ENCODE data around the gene TAF3. TPM values are rescaled to one million over a fixed set of nuclear protein-coding genes. Genes with fewer than 3 reads are reported as not detected.

Gene TAF3
- polyA plus RNA-seq, 3 donors = 1.6 to 3.9 (median 3.4) TPM

GRCh38 chr10:8066124-8066523, 247.8 kb downstream of the TAF3 start:
- no peaks in the 10 kb centered on the region for H4K20me1 ChIP-seq (ENCODE audit: insufficient read depth, low read length)
- H3K4me1 Mint-ChIP-seq = no peaks in the 10 kb centered on the region
- H3K4me3 Mint-ChIP-seq = peak overlapping the region in 1 of 2 donors; percentile 3
- no peak overlapping the region for H3K27ac ChIP-seq (ENCODE audit: low read depth in 1 of 2, low read length in 2 of 2)
- peaks cover 0 to 8% (median 0%) of the 10 kb centered on the region in 7 donors for H3K9me3 Mint-ChIP-seq
- DNase-seq = no peak
- TF ChIP-seq, protein P1, sequence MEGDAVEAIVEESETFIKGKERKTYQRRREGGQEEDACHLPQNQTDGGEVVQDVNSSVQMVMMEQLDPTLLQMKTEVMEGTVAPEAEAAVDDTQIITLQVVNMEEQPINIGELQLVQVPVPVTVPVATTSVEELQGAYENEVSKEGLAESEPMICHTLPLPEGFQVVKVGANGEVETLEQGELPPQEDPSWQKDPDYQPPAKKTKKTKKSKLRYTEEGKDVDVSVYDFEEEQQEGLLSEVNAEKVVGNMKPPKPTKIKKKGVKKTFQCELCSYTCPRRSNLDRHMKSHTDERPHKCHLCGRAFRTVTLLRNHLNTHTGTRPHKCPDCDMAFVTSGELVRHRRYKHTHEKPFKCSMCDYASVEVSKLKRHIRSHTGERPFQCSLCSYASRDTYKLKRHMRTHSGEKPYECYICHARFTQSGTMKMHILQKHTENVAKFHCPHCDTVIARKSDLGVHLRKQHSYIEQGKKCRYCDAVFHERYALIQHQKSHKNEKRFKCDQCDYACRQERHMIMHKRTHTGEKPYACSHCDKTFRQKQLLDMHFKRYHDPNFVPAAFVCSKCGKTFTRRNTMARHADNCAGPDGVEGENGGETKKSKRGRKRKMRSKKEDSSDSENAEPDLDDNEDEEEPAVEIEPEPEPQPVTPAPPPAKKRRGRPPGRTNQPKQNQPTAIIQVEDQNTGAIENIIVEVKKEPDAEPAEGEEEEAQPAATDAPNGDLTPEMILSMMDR (IDR thresholded peaks at IDR 0.05) = no peak
- H3K36me3 ChIP-seq (replicated peaks in 1 of 2; ENCODE audit: control insufficient read depth in 1 of 2, insufficient read depth in 2 of 2, low read length in 2 of 2) = no peaks in the 10 kb centered on the region
- no peak overlapping the region for H3K4me2 ChIP-seq (replicated peaks; ENCODE audit: extremely low read depth, low read length, poor library complexity, severe bottlenecking)
- intact Hi-C loops (cut with micrococcal nuclease) = no loop called here
- H2AFZ ChIP-seq (ENCODE audit: insufficient read depth, low read depth, low read length, poor library complexity, severe bottlenecking) = no peak overlapping the region
- H3K9me3 ChIP-seq (replicated peaks in 1 of 2; ENCODE audit: control insufficient read depth in 1 of 2, insufficient read depth in 1 of 2, low read length in 2 of 2) = peaks cover 0 to 3% of the 10 kb centered on the region in 2 donors
- H3K27me3 ChIP-seq (ENCODE audit: control insufficient read depth in 2 of 2, insufficient read depth in 2 of 2, low read length in 2 of 2) = peaks cover 16 to 55% of the 10 kb centered on the region in 2 donors
- peaks cover 34 to 74% (median 52%) of the 10 kb centered on the region in 3 donors for H3K27me3 Mint-ChIP-seq (ENCODE audit: low read depth in 3 of 3)
- no CpG with 5 or more reads among the region's 1 CpG for WGBS (ENCODE audit: insufficient coverage)
- H3K79me2 ChIP-seq (ENCODE audit: insufficient read depth, low read length) = no peaks in the 10 kb centered on the region
- H3K4me1 ChIP-seq (ENCODE audit: control insufficient read depth in 1 of 2, insufficient read depth in 2 of 2, low read length in 2 of 2) = peaks cover 0 to 2% of the 10 kb centered on the region in 2 donors
- H3K27ac Mint-ChIP-seq = no peak overlapping the region
- no peaks in the 10 kb centered on the region for H3K36me3 Mint-ChIP-seq
- no peak overlapping the region for H3K4me3 ChIP-seq (replicated peaks in 1 of 3; ENCODE audit: low read depth in 2 of 3, low read length in 3 of 3)
- no peak overlapping the region for H3K9ac ChIP-seq (ENCODE audit: insufficient read depth, low read length, poor library complexity, severe bottlenecking)

Other genes with a start within 250 kb of the TAF3 start
- gene ITIH5, start 151.5 kb upstream of the TAF3 start, polyA plus RNA-seq = not detected
- not detected for gene ITIH2, start 115.2 kb upstream of the TAF3 start, polyA plus RNA-seq
- gene KIN, start 30.5 kb upstream of the TAF3 start, polyA plus RNA-seq = 1 to 10 TPM; 3.0 to 4.6 (median 3.1) TPM
- 100 to 1,000 TPM; 179 to 455 (median 437) TPM for gene ATP5F1C, start 30.3 kb upstream of the TAF3 start, polyA plus RNA-seq
- gene GATA3, start 236.2 kb downstream of the TAF3 start, polyA plus RNA-seq = under 1 TPM in 2 of 3 donors, not detected in 1; 0.07 to 0.08 TPM